GM12801 (cell line): ENCODE data around the gene CCDC89.

ENCODE experiments used
- CTCF ChIP-seq: IDR thresholded peaks from one replicate; pipeline ENCODE4 v1.5.1; 2011; ENCODE audit warnings: control low read depth; ENCODE audit not compliant: insufficient read length; ENCODE audit errors: extremely low read depth

The CCDC89 gene

GRCh38 chr11:85718991-85719807 lies 33.2 kb upstream of the CCDC89 start:
- no peak for TF ChIP-seq CTCF

GRCh38 chr11:85718126-85718943 lies 32.3 kb upstream of the CCDC89 start:
- TF ChIP-seq CTCF: no peak

- TF ChIP-seq CTCF: no peak
Observed at GRCh38 chr11:85717429-85717828, 31.4 kb upstream of the CCDC89 start.

GRCh38 chr11:85712953-85713352 lies 27.0 kb upstream of the CCDC89 start:
- no peak for TF ChIP-seq CTCF

- TF ChIP-seq CTCF: no peak
Observed at GRCh38 chr11:85710917-85711316, 24.9 kb upstream of the CCDC89 start.

GRCh38 chr11:85709941-85710702 lies 24.1 kb upstream of the CCDC89 start:
- no peak for TF ChIP-seq CTCF

- TF ChIP-seq CTCF: no peak
Observed at GRCh38 chr11:85705800-85706199, 19.8 kb upstream of the CCDC89 start.
